CD4-positive, alpha-beta T cell treated with Interleukin-4 for 1 hour (primary cell): ENCODE results near the gene IPPK.
"Not testable (repeated sequence)": the region's sequence is repeated elsewhere in the genome, so short reads cannot be mapped to it uniquely, and the experiment has no call there.

ENCODE experiments used
- DNase-seq, 2 donors: peaks; one replicate each; pipeline ENCODE4 v3.0.0-alpha.2; 2020 to 2022

IPPK gene

DNA sequence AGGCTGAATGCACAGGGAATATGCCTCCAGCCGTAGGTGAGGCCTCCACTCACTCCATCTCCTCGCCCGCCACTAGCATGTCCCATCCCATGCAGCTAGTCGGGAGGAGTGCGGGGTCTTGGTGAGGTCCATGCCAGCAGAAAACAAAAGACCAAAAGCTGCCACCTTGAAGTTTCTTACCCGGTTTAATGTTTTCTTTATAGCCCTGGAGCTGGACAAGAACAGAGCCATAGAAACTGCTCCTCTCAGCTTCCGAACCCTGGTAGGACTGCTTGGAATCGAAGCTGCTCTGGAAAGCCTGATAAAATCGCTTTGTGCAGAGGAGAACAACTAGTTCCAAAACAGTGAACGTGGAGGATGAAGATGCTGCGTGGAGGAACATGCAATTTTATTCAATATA, 57.1 kb downstream of the IPPK start:
- no peak for DNase-seq

DNA sequence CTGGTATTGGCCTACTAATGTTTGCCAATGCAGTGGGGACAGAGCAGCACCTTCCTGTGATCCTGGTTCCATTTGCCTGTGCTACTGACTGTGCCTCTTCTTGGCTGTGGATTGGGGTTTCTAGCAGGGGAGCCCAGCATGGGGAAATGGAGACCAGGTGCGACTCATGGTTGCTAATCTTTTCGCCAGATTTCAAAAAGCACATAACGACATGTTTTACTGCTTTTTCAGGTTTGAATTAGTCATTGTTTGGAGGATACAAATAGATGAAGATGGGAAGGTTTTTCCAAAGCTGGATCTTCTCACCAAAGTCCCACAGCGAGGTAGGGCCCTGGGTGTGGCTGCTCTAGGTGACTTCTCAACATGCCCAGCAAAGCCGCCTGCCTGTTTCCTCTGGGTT, 57.6 kb downstream of the IPPK start:
- no peak for DNase-seq

DNA sequence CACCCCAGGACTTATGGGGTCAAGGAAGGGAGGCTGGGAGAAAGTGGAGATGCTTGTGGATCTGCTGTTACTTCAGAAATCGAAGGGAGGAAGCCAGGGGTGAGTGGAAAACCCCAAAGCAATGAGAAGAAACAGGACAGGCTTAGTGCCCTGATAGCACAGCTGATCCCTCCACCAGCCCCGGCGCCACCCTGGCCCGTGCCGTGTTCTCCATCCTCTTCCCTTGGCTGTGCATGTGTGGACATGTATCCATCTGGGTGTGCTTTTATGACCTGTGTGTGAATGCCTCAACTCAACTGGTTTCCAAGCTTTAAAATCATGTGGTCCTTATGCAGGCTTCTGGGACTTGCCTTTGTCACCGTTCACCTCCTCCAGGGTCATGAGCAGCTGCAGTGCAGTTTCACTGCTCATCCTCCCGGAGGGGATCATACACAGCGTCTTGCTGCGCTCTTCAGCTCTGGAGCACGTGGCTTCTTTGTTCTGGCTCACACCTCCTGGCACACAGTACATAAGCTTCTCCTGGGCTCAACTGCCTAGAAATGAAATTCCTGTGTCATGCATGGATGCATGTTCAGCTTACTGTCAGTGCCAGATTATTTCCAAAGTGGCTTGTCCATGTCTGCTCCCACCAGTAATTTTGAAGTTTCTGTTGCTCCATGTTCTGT, 58.2 kb downstream of the IPPK start:
- no peak for DNase-seq

DNA sequence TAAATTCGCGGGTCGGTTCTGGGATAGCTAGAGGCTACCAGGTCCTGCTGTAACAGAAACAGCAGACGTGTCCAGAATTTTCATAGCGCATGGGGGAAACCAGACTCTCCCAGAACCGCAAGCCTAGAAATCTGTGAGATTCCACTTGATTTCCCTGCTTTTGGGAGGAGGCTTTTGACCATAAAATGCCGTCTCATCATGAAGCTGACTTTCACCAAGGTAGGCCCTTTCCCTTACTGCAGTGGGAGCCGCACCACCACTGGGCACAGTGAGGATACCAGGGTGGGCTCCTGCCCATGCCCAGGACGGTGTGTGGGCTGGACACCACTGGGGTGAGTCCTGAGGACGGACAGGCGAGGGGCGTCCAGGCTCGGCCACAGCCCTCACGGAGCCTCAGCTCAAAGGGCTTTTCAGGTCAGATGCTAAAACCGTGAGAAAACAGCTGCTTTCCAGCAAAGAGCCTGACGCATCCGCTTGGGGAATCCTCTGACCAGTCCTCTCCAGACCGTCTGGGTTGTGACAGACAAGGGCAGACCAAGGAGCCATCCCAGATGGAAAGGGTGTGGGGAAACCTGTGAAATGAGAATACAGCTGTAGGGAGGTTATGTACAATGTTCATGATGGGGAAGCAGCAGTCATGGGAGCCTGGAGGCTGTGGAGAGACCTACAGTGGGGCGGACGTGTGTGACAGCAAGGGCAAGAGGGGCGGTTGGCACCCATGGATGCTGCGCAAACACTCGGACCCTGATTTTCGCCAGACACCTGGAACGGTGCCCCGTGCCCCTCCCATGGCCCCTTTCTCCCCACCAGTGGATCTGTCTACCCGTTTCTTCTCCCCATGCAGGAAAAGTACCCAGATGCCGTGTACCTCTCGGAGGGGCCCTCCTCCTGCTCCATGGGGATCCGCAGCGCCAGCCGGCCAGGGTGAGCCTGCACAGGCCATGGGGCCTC, 59.2 kb downstream of the IPPK start:
- no peak for DNase-seq

DNA sequence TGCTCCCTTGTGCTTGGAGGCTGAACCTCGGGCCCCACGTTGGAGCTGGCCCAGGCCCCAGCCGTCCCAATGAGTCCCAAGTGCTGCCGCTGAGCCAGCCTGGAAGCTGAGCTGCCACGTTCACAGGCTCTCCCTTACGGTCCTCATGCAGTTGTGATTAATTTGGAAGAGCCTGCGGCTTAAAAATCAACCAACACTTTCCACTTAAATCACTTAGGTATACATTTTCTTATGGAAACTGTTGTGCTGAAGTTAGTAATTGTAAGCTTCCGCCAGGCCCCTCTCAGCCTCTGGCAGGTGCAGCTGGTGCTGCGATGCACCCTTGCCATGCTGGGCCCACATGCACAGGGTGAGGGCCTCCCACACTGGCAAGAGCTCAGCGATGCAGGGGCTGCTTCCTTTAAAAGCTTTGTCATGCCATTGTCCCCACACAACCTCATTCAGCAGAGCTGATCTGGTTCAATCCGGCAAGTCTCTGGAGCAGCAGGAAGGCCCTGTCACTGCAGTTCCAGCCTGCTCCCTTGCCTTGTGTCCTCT, 61.0 kb downstream of the IPPK start:
- DNase-seq: no peak

DNA sequence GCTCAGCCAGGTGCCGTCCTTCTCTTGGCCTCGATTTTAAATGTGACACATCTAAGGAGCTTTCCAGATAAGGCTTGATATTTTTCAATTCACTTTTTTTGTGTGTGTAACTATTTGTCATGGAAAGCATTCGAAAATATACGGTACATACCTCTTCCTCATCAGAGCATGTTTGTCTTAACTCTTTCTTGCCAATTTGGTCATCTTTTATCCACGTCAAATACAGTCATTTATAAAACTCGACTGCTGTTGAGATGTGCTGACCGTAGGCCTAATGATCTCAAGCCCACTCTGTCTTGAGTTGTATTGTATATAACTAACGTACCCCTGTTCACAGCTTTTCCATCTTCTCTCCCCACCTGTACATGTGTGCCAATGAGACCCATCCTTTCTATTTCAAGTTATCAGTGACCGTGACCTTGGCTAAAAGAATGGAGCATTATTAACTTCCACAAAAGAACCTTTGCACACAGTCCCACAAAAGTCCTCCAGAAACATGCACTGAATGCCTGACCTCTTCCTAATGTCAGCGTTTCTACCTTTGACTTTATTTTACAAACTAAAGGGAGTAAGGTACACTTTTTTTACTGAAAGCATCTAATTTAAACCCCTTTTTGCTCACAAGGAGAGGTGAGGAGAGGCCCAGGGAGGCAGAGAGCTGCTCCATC, 61.6 kb downstream of the IPPK start:
- DNase-seq: no peak

DNA sequence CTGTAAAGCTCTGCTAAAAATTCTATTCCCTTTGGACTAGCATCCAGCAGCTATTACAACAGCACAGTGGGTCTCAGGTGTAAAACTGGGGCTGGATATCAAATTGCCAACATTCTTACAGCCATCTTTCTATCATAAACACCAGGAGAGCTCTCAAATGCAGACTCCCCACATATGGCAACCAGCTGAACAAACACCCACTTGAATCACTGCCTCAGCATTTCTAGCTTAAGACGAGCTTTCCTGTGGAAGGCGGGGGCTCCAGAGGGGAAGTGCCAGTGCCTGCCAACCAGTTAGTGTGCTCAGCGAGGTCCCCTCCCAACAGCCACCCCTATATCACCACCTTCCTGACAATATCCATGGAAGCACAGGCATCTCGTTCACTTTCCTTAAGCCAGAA, 62.2 kb downstream of the IPPK start:
- DNase-seq: no peak

DNA sequence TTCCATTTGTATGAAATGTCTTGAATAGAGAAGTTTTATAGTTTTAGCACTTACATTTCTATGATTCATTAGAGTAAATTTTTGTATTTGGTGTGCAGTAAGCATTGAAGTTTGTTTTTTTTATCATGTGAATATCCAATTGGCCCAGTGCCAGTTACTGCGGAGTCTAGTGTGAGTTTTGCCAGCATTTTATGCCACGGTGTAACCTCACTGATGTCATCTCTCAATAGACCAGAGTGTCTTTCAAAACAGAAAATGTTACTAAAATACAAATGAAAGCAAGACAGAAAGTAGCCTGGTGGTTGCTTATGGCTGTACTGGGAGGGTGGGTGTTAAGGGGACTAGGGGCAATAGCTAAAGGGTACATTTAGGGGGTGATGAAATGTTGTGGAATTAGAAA, 62.8 kb downstream of the IPPK start:
- DNase-seq: no peak

DNA sequence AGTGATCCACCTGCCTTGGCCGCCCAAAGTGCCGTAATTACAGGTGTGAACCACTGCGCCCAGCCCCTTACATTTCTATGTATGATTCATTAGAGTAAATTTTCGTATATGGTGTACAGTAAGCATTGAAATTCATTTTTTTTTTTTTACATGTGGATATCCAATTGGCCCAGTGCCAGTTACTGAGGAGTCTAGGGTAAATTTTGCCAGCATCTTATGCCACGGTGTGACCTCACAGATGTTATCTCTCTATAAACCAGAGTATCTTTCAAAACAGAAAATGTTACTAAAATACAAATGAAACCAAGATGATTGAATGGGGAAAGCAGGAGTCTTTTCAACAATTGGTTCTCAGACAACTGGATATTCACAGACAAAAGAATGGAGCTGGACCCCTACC, 64.7 kb downstream of the IPPK start:
- no peak for DNase-seq

DNA sequence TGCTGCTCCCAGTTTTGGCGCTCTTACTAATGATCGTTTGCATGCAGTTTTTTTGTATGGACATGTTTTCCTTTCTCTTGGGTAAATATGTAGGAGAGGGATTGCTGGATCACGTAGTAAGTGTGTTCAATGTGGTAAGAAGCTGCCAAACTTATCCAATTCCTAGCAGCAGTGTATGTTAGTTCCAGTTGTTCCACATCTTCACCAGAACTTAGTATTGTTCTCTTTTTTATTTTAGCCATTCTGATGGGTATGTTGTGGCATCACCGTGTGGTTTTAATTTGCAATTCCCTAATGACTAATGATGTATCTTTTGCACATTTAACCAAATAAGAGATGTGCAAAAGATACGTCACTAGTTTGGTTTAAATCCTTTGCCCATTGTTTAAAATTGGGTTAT, 65.9 kb downstream of the IPPK start:
- no peak for DNase-seq

DNA sequence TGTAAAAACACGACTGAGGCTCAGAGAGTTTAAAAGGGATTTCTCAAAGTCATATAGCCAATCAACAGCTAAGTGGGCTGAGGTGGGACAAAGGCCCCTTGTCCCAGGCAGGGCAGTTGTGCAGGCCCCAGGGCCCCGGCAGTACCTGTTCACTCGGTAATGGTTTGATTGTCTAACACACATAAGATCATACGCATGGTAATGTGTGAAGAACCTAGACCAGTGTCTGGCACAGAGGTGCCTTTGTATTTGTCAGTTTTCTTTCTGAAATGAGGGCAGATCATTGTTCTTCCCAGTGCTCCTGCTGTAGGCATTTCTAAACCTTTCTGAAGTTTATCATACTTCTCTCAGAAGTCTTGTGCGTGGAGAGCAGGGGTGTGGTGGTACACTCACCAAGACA, 66.8 kb downstream of the IPPK start:
- no peak for DNase-seq

DNA sequence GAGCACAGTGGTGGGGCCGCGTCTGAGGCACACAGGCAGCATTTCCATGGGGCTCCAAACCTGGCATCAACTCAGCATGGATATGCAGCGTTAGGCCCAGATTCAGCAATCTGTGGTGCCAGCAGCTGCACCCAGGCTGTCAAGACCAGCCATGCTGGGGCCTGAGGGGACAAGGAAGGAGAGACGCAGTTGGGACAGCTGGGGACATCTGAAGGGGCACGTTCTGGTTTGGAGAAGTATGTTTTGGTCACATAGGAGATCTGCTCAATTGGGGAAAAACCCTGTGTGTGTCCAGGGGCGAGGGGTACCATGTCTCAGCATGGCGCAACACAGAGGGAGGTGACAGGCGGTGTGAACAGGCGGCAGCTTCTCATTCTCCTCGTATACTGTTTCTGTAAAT, 67.5 kb downstream of the IPPK start:
- no peak for DNase-seq

DNA sequence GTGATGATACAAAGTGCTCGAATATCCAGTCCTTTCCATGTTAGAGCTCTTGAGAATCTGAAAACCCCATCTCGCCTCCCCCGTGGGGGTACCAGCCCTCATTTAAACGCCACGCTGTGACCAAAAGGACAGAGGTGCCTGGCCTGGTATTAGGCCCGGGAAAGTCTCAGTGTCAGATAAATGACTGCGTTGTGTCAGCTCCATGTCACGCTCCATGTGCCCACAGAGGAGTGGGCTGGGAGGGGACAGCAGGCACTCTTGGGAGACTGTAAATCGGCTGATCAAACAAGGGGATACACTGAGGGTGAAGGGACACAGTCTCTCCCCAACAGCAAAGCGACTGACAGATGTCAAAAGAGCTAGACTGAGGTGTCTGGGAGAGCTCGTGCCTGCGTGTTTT, 68.5 kb downstream of the IPPK start:
- DNase-seq: no peak

DNA sequence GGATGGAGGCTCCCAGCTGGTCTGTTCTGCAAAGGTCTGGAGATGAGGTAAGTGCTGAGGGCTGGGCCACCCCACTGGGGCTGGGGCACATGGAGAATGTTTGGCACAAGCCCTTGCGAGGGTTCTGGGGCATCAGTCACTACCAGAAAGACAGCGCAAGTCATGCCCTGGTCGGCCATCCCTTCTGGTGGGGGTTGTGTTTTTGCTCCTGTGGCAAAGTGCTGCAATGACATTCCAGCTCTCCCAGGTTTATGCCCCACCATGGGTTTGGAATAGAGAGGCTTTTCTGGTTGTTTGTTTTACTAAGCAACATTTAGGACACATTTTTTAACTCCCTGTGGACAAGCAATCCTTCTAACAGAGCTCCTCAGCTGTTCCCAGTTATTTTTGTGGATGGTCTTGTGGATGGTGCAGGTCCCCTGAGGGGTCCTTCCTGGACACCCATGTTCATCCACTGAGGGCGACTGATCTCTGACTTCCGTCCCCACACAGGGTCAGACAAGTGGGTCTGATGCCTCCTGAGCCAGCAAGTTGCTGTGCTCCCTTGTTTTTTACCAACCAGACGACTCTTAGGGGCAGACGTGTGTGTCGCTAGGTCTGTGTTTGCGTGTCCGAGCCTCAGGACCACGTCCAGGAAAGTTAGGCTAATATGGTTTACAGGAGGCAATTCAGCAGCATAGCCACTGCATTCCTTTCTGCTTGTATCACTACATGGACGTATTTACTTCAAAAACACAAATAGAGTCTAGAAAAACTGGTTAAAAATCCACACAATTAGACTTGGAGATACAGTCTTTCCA, 69.3 kb downstream of the IPPK start:
- no peak for DNase-seq

DNA sequence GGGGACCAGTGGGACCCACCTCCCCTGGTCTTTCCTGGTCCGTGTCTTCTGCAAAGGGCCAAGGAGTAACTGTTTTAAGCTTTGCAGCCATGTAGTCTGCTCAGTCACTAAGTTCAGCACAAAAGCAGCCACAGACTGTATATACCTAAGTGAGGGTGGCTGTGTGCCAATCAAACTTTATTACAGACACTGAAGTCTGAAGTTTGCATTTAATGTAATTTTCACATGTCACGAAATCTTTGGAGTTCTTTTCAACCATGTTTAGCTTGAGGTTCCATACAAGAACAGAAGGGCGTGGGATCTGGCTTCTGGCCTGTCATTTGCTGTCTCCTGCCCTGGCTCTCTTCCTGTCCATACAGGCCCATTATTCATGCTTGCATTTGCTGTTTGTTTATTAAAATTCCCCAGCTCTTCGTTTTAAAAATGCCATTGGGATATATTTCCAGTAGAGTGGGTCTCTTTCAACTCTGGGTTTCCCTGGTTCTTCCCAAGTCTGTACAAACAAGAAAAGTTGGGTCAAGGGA, 69.9 kb downstream of the IPPK start:
- DNase-seq: no peak

DNA sequence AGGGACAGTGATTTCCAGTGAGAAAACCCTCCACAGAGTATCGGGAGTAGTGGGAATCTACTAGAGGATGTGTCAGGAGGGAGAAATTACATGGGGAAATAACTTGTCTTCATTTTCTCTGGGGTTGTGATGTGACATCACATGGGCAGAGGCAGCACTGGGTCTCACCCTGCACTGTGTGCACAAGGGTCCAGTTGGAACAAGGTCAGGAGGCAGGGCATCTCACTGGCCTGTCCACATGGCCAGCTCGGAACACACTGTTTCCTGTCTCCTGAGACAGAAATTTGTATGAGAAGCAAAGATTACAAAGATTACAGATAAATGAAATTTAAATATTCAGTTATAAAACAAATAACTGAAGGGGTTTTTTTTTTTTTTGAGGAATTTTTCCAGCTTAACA, 71.5 kb downstream of the IPPK start:
- no peak for DNase-seq

DNA sequence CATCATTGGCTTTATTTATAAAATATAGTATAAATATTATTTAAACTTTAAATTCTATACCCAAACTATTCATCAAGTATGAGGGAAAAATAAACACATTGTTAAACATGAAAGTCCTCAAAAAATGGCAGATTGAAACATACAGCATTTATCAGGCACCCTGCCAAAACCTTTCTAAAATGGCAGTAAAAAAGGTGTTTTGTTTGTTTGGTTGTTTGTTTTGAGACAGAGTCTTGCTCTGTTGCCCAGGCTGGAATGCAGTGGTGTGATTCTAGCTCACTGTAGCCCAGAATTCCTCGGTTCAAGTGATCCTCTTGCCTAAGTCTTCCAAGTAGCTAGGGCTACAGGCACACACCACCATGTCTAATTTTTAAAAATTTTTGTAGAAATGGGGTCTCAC, 74.0 kb downstream of the IPPK start:
- DNase-seq: no peak

DNA sequence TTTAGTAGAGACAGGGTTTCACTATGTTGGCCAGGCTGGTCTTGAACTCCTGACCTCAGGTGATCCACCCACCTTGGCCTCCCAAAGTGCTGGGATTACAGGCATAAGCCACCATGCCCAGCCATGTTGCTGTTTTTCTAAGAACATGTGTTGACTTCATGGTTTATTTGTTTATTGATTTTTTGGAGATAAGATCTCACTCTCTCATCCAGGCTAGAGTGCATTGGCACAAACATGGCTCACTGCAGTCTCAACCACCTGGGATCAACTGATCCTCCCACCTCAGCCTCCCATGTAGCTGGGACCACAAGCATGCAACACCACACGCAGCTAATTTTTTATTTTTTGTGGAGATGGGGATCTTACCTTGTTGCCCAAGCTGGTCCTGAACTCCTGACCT, 74.9 kb downstream of the IPPK start:
- DNase-seq: not testable (repeated sequence)

DNA sequence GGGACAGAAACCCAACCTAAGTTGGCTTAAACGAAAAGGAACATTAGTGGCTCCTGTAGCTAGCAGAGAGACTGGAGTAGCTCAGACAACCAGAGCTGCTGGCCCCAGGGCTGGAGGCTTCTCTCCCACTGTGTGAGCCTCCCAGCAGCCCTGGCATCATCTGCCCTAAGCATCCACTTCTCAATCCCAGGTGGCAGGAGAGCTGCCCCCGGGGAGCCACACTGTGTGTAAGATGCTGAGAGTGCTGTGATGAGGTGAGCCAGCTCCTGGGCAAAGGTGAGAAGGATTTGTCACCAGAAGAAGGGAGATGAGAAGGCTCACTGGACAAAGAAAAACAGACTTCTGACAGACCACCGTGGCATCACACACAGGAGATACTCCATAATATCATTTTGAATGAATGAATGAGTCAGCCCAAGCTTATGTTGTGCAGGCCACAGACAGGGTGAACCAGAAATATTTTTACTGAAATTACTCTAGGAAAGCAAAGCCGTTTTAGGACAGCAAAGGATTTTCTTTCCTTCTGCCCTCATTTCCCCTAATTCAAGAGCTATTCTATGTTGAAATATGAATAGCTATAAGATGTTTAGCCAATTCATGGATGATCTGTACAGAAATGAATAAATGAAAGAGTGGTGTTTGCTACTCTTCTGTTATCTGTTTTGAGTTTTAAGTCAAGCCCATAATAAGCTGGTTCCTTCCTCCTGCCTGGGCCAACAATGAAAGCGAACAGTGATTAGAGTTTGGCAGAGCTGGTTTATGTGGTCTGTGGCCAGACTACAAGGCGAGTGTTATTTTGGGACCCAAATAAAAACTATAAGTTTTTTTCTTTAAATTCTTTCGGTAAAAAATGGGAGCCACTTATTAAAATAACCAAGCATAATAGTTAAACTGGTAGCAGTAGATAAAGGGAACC, 76.7 kb downstream of the IPPK start:
- no peak for DNase-seq

DNA sequence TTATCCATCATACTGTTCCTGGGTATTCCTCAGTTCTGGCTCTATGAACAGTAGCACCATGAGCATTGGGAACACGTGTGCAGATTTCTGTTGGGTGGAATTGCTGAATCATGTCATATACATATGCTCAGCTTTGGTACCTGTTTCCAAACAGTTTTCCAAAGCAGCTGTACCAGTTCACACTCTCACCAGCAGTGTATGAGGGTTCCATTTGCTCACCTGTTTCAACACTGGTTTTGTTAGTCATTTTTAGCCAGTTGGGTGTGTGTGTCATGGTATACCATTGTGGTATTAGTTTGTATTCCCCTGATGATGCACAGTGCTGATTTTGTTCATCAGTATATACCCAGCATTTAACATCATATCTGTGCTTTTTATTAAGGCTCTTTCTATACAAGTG, 77.4 kb downstream of the IPPK start:
- DNase-seq: no peak

DNA sequence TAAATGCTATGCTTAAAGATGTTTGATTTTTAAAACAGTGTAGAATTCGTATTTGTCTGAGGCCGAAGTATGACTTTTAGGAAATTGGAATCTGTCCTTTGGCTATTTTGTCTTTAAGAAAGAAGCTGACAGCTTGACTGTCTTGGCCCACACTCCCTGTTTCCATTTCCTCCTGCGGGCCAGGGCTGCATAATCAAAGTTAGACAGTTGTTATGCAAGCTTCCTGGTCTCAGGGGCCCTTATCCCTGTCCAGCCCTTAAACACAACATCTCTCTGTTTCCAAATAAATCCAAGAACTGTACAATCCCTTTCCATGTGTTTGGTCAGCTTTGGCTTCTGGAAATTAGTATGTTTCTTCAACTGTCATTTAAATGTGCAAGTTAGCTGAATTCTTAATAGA, 79.6 kb downstream of the IPPK start:
- DNase-seq: no peak
